ENCODE results near the gene BRI3. TPM values are rescaled to one million over a fixed set of nuclear protein-coding genes. Genes with fewer than 3 reads are reported as not detected.
A peak's percentile ranks its signal among the peaks of the same experiment; 100 is the strongest.

Gene BRI3, protein sequence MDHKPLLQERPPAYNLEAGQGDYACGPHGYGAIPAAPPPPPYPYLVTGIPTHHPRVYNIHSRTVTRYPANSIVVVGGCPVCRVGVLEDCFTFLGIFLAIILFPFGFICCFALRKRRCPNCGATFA
- total RNA-seq, result 91.1 TPM

DNA sequence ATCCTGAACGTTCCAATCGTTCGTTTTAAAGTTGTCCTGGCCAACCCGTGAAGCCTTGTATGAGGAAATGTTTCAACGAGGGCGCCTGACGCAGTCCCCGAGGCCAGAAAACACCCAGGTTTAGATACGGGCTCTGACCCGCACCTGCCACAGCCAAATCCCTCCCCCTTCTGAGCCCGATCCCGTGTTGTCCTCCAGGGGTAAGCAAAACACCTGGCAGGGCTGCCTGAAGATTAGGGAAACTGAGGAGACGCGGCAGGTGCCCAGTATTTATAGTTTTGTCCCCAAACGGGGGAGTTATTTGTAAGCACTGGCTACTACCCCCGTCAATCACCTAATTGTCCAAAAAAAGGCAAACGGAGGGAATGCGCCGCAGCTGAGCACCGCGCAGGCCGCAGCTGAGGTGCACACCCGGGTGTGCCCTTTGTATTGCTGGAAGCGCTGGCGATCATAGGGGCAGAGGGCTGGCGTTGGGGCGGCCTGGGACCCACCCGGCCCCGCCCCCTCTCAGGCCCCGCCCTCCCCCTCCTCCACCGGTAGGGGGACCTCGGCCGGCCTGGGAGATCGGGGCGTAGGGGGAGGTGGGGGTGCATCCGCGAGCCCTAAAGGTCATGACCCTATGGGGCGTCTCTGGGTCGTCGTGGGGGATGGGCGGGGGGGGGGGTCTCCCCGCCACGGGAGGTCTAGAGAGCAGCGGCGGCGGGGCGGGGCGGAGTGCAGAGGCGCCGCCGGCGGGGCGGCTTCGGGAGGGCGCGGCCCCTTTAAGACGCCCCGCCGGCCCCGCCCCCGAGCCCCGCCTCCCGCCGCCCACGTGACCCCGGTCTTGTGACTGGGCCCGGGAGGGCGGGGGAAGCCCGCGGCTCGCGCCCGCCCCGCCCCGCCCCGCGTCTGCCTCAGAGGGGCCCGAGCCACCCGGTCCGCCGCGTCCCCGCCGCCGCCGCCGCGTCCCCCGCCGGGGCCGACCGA is at the start of gene BRI3:
TSS of gene BRI3 (plus strand) at position 896 of the 966 bp plus-strand sequence. CDS start 110 bp downstream, outside the sequence.
- peak; percentile 80 for ATAC-seq

DNA sequence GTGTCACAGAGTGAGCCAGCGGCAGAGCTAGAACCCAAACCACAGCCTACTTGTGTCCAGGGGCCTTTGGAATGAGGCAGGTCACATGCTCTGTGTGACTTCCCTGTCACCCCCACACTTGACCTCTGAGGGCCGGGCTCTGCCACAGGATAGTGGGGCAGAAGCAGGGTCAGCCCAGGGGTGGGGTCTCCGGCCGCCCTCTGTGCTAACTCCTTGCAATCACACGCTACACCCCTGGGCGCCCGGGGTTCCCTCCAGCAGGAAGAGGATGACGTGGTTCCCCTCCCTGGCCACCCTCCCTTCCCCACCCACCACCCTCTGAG is 49.3 kb upstream of the BRI3 start:
- no peak for ATAC-seq

DNA sequence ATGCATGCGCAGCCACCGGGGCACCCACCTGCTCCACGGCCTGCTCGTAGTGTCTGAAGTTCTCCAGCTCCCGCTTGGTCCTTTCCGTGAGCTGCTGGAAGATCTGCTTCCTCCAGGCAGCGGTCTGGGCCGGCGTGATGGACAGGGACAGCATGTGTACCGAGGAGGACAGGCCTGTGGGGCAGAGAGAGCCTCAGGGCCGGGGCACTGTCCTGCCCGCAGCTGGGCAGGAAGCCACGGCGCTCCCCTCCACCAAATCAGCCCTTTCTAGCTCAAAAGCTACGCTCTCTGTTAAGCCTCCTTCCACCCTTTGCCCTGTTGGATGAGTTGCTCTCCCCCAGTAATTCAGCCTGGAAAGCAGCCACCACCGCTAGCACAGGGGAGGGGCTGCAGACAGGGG is 48.7 kb upstream of the BRI3 start:
- ATAC-seq, result no peak

DNA sequence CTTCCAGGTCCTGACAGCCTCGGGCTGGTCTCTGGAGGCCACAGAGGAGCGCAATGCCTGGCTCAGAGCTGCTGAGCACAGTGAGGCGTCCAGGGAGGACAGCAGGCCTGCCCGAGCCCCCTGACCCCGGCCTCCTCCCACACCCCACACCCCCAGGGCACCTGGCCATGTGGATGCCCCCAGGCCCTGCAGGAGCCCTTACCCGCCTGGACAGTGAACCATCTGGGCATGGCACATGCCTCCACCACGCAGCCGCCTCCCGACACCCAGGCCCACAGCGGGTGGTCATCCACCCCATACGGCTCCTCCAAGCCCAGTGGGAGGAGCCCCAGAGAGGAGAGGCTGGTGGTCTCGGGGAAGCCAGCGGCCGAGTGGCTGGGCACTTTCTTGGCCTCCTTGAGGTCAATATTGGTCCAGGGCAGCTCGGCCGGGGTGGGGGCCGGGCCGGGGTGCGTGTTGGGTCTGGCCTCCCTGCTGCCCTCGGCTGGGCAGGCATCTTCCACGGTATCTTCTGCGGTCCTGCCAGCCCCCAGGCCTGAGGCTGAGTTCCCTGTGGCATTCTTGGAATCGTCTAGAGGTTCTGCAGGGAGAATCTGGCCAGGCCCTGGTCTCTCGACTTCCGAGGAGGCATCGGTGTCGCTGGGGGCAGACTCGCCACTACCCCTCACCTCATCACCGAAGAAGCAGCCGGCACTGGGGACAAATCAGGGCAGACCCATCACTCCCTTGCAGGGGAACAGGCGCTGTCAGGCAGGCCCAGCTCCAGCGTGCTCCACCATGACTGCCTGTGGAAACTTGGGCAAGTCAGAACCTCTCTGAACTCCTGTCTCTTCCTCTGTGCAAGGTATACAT is 48.0 kb upstream of the BRI3 start:
- no peak for ATAC-seq

DNA sequence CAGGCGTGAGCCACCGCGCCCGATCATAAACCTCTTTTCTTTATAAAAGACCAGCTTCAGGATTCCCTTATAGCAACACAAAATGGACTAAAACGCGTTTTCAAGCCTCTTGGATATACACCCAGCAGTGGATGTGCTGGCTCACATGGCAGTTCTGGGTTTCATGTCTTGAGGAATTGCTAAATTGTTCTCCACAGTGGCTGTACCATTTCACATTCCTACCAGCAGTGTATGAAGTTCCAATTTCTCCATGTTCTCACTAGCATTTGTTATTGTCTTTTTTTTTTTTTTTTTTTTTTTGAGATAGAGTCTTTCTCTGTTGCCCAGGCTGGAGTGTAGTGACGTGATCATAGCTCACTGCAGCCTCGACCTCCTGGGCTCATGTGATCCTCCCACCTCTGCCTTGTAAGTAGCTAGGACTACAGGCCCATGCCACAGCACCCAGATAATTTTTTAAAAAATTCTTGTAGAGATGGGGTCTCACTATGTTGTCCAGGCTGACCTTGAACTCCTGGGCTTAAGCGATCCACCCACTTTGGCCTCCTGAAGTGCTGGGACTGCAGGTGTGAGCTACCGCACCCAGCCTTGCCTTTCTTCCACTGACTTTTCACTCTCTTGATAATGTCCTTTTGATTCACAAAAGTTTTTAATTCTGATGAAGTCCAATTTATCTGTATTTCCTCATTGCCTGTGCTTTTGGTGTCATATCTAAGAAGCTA is 46.9 kb upstream of the BRI3 start:
- no peak for ATAC-seq

DNA sequence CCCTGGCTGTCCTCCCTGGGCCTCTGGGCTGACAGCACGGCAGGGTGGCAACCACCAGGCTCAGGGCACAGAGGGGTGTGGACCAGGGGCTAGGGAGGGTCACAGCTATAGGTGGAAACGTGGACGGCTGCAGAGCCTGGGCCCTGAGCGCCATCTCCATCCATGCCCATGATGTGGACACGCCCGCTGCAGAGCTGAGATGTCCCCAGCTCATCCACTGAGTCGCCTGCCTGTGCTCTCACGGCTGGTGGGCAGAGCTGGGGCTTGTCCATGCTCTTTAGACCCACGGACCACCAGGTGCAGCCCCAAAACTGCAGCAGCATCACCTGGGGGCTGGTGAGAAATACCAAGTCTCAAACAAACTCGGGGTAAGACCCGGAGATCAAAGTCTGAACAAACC is 45.6 kb upstream of the BRI3 start:
- peak; percentile 17 for ATAC-seq

DNA sequence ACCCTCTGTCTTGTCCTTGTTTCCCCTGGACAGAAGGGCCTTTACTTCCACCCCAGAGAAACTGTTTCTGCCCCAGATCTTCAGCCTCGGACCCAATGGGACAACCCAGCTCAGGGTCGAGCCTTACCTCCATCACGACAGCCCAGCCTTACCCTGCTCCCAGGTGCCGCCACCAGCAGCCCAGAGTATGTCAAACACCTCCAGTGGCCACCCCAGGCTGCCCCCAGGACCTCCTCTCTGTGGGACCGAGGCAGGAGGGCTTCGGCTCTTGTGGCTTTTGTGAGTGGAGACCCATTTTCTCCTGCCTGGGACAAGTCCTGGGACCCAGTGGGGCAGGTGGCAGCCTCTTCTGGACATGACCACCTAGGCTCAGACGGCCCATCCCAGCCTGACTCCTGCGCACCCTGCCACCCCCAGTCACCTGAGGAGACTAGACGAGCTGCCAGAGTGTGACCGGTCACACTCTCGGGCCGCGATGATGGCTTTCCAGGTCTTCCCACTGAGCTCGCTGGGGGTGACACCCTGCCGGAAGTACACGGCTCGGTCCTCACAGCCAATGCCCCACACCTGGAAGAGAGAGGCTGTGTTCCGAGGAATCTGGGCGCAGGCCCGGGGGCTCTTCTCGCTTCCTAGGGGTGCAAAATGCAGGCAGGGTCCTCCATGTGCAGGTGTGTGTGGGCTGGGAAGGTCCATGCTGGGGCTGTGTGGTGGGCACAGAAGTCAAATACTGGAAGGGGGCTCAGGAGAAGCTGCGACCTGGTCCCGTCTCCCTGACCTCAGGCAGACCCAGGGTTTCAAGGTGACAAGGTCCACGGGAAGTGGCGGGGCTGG is 44.9 kb upstream of the BRI3 start:
- no peak for ATAC-seq

DNA sequence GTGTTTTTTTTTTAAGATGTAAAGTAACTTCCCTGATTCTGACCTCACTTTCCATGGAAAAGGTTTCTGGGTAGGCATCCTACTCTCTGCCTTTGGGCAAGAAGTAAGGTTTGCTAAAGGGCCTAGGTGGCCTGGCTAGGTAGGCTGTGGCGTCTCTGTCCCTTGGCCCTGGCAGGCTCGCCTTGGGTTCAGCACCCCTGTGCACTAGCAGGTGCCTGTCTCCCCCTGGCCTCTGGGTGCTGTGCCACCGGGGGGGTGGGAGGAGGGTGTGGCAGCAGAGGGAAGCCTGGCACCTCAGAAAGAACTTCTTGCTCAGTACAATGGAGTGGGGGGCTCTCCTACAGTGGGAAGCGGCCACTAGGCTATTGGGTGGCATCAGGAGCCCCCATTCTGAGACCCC is 43.4 kb upstream of the BRI3 start:
- ATAC-seq, result no peak

DNA sequence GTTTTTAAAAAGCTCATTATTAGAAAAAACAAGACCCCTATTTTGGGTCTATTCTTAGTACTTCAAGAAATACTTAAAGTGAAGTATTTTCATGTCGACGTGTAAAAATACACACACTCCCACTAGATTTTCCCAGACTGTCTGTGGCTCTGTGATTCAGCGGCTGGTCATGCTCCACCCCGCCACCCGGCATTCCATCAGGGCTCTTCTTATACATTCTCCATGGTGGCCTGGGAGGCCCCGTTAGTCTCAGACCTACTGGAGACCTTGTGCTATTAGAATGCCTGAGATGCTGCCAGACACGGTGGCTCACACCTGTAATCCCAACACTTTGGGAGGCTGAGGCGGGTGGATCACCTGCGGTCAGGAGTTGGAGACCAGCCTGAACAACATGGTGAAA is 42.5 kb upstream of the BRI3 start:
- ATAC-seq, result no peak

DNA sequence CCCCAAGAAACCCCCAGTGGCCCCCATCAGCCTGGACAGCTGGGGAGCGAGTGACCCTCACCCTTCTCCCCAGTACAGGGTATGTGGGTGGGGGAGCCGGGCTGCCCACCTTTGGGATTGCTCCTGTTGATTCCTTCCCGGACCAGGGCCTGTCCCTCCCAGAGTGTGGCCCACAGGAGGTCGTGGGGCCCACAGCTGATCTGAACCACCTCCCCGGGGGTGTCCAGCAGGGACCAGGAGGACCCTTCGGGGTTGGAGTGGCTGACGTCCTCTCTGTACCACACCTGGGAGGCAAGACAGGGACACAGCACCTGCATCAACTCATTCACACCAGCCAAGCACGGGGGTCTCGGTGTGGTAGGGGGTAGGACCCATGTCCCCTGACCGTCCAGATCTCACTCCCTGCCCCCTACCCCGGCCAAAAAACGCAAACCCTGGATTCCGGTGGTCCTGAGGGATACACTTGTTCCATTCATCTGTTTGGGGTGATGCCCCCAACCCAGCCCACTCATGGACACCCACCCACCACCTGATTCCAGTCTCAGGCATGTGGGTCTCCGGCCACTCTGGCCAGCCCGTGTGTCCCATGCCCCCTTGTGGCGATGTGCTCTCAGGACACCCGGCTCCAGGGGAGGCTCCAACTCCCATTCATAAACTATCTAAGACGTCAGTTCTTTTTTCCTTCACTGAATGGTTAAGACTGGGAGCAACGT is 40.4 kb upstream of the BRI3 start:
- ATAC-seq, result peak; percentile 15

DNA sequence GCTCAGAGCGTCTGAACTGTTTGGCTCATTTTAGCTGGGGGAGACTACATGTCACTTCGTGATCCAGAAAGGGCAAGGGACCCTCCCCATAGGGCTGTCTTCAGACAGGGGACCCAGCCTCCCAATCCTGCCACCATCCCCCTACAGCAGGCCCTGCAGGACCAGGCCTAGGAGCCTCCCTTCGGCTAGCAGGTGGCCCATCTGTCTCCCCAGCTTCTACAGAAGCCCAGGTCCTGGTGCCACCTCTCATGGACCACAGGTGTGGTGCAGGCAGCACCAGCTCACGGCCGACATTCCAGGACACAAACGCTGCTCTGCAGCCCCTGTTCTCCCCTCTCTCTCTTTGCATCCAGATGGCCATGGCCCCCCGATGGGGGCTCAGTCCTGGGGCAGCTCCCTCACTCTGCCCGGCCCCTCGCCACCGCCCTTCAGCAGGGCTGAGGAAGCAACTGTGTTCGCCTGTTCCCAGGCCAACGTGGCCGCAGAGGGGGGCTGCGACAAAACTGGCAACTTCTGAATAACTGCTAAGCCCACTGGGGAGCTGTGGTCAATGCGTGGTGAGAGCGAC is 39.7 kb upstream of the BRI3 start:
- no peak for ATAC-seq

DNA sequence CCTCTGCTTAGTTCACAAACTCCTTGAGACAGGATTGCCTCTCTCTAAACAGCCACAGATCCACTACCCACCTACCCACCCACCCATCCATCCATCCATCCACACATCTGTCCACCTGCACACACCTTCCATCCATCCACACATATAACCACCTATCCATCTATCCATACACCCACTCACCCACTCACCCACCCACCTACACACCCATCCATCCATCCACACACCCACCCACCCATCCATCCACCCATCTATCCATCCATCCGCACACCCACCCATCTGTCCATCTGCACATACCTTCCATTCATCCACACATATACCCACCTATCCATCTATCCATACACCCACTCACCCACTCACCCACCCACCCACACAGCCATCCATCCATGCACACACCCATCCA is 39.1 kb upstream of the BRI3 start:
- no peak for ATAC-seq

DNA sequence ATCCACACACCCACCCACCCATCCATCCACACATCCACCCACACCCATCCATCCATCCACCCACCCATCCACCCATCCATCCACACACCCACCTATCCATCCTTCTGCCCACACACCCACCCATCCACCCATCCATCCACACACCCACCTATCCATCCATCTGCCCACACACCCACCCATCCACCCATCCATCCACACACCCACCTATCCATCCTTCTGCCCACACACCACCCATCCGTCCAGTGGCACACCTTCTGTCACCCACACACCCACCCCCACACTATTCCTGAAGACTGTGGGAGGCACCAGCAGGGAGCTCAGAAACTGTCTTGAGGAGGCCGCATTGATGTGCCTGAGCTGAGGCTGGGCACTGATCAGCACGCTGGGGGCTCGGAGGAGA is 38.6 kb upstream of the BRI3 start:
- no peak for ATAC-seq

DNA sequence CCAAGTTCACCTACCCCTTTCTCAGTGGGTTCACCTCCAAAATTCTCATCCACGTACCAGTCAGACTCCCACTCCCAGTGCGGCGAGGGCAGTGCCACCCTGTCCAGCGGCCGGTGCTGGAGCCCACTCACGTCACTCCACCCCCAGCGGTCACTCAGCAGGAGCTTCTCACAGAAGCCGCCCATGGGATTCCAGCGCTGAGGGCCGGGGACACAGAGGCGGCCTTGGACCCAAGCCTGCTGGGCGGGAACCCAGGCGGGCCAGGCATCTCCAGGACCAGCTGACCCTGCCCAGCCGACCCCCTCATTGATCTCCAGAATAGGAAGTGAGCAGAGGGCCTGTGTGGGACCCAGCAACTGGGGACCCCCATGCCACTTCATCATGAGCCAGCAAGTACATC is 36.6 kb upstream of the BRI3 start:
- ATAC-seq, result no peak

DNA sequence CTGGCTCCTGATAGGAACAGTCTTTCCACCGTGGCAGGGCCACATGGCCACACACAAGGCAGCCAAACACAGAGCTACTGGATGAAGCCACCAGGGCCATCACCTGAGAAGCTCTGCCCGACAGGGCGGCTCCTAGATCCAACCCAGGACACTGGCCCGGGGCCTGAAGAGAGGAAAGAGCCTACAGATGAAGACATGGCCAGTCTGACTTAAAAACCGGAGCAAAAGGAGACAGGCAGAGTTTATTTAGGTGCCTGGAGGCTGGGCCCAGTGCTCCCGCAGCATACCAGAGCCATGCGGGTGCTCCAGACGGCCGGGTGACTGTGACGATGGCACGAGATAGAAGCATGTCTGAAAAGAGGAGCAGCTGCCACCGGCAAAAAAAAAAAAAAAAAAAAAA is 33.3 kb upstream of the BRI3 start:
- ATAC-seq, result no peak

DNA sequence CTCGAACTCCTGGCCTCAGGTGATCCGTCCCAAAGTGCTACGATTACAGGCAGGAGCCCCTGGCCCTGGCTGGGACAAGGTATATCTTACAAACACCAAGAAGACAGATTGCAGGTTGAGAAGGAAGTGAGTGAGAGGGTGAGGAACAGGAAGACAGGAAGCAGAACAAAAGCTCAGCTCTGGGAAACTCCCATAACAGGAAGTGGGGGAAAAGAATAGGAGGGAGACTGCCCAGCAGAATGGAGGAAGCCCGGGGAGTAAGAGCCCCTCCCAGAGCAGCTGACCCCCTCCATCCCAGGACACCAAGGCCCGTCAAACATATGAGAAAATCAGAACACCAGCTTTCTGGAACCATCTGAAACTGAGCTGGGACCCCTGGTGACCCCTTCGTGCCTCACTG is 32.4 kb upstream of the BRI3 start:
- no peak for ATAC-seq

DNA sequence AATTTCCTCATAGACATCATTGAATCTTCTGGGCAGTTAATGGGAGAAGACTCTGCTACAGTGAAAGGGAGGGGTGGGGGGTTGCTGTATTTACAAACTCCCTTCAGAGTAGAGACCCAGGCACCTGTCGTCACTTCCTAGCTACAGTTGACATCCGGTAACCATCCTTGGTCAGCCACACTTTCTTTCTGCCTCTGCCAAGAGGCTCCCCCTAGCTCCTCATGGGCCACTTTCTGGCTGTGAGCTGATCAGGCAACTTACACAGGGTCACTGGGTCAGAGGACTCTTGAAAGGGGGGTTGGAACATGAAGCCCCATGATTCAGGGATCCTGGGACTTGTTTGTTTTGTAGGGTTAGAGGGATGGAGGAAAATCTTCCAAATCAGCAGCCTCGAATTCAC is 30.7 kb upstream of the BRI3 start:
- ATAC-seq, result no peak

DNA sequence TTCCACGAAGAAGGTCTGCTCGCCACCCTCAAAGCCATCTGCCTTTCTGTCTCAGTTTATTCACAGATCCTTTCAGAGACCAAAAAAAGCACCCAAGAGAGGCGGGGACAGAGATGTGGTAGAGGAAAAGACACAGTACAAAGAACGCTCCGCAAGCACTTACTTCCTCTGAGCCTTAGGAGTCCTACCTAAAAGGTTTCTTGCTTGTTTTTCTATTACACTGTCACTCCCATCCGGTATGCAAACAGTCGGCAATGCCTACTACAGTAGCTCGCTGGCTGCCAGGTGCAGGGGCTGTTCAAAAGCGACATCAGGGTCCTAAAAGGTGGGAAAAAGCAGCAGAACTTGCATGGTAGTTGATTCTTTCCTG is 30.3 kb upstream of the BRI3 start:
- peak; percentile 22 for ATAC-seq

DNA sequence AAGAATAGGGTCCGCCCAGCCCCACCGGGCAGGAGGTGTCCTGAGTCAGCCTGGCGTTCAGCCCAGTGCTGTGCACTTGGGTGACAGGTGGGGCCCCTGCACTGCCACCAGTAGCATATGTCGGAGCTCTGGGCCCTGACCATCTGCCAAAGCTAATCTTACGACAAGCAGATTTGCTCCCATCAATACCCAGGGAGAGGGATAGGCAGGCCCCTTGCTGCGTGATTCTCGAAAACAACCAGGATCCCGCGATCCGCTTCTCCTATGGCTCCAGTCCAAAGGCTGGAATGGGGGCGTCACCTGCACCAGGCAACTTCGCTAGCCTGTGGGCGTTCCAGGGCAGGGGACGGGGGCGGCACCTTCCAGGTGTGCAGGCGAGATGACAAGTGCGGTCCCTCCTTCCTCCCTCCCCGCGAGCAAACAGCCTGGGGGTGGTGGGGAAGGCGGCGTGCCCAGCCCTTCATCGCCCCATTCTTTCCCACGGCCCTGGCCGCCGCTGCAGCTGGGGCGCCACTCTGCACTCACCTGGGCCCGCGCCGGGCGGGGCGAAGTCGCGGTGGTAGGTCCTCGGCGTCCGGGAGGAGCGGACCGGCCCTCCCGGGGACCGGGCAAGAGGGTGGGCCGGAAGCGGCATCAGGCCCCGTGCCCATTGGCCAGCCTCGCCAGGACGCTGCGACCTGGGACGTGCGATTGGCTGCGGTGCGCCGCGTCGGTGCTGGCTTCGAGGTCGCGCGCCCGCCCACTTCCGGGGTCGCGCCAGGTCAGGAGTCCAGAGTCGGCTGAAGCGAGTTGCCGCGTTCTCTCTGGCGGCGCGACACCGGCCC is 29.7 kb upstream of the BRI3 start, which contains the start of gene TECPR1:
TSS of gene TECPR1 (minus strand) at position 632 of the 824 bp plus-strand sequence. CDS start 6,086 bp downstream, outside the sequence.
- ATAC-seq, result peak; percentile 98
